HL-60 (cell line): ENCODE data around the gene CPT1B.

Experiments
- CTCF ChIP-seq: IDR thresholded peaks from one replicate; pipeline ENCODE4 v1.5.1; 2011; ENCODE audit warnings: low read length, control low read depth, inconsistent platforms; ENCODE audit not compliant: insufficient read depth
- GABPA ChIP-seq: IDR thresholded peaks from 2 replicates; pipeline ENCODE4 v1.6.1; 2012; ENCODE audit warnings: low read depth
- SPI1 ChIP-seq: IDR thresholded peaks from 2 replicates; pipeline ENCODE4 v1.6.1; 2012; ENCODE audit warnings: low read depth, mild to moderate bottlenecking, borderline replicate concordance

GRCh38 chr22:50610581-50610980 lies 32.4 kb upstream of the CPT1B start:
- TF ChIP-seq CTCF, result no peak
- TF ChIP-seq SPI1, result no peak
- no peak for TF ChIP-seq GABPA
